ENCODE results near the gene BRMS1L.

The BRMS1L gene

GRCh38 chr14:35783699-35784098 lies 42.4 kb upstream of the BRMS1L start:
- H2AK5ac ChIP-seq (ENCODE audit: low read length): no peak overlapping the region
- no peak overlapping the region for H4K91ac ChIP-seq (ENCODE audit: low read depth, low read length)
- no peaks in the 10 kb centered on the region for H3K9me3 ChIP-seq (ENCODE audit: insufficient read depth, low read depth, low read length)
- H3K23ac ChIP-seq (ENCODE audit: low read length): no peak overlapping the region
- H3K4me3 ChIP-seq (ENCODE audit: low read depth, low read length): no peak overlapping the region
- H2BK5ac ChIP-seq (ENCODE audit: low read depth, low read length, poor library complexity): no peak overlapping the region
- H3K27ac ChIP-seq (ENCODE audit: low read depth, low read length): no peak overlapping the region
- no CpG with 5 or more reads among the region's 1 CpG for WGBS (ENCODE audit: extremely low coverage, insufficient coverage, insufficient read length)
- H3K36me3 ChIP-seq (ENCODE audit: control insufficient read depth in 1 of 2, insufficient read depth in 2 of 2, low read length in 2 of 2): no peaks in the 10 kb centered on the region
- no peak overlapping the region for H3K18ac ChIP-seq (ENCODE audit: low read length)
- no peak overlapping the region for H3K14ac ChIP-seq (ENCODE audit: low read length)
- H2AFZ ChIP-seq (ENCODE audit: insufficient read depth, low read length, poor library complexity): no peak overlapping the region
- no peak overlapping the region for H3K4ac ChIP-seq (ENCODE audit: low read depth, low read length)
- DNase-seq: no peak
- no peaks in the 10 kb centered on the region for H3K4me1 ChIP-seq (ENCODE audit: control insufficient read depth in 1 of 2, insufficient read depth in 2 of 2, low read length in 2 of 2)
- H4K12ac ChIP-seq (ENCODE audit: low read depth, low read length): no peak overlapping the region
- H2BK12ac ChIP-seq (ENCODE audit: low read length): no peak overlapping the region
- H3K27me3 ChIP-seq (ENCODE audit: insufficient read depth, low read length): no peaks in the 10 kb centered on the region
- H3K9ac ChIP-seq (ENCODE audit: low read length): no peak overlapping the region
- H3K79me2 ChIP-seq (ENCODE audit: control insufficient read depth, insufficient read depth, low read length, poor library complexity): no peaks in the 10 kb centered on the region
- H4K8ac ChIP-seq (ENCODE audit: low read depth, low read length): no peak overlapping the region
- H3K79me1 ChIP-seq (ENCODE audit: low read length): no peaks in the 10 kb centered on the region
- no peak overlapping the region for H2BK120ac ChIP-seq (ENCODE audit: insufficient read depth, low read length, poor library complexity)
- no peak overlapping the region for H3K4me2 ChIP-seq (ENCODE audit: low read length)

DNA sequence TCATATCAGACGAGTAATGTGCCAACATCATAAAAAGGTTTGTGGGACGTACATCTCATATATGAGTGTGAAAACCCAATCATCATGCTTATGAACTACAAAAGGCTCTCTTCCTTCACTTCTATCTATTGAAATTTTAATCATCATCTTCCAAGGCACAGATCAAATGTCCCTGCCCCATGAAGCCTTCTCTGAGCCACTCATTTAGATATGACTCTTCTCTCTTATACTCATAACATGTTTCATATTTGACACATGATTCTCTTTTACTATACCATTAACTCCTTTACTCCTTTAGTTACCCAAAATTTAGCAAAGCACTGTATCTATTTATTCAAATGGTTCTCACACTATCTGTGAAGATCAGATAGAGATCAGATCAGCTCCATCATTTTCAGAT lies 39.3 kb upstream of the BRMS1L start:
- no peak overlapping the region for H4K91ac ChIP-seq (ENCODE audit: low read depth, low read length)
- no peak overlapping the region for H3K4ac ChIP-seq (ENCODE audit: low read depth, low read length)
- no peak overlapping the region for H3K27ac ChIP-seq (ENCODE audit: low read depth, low read length)
- no peaks in the 10 kb centered on the region for H3K79me2 ChIP-seq (ENCODE audit: control insufficient read depth, insufficient read depth, low read length, poor library complexity)
- no peak overlapping the region for H2AFZ ChIP-seq (ENCODE audit: insufficient read depth, low read length, poor library complexity)
- no peak overlapping the region for H3K9ac ChIP-seq (ENCODE audit: low read length)
- no peaks in the 10 kb centered on the region for H3K27me3 ChIP-seq (ENCODE audit: insufficient read depth, low read length)
- H2BK5ac ChIP-seq (ENCODE audit: low read depth, low read length, poor library complexity): no peak overlapping the region
- no peak overlapping the region for H2BK12ac ChIP-seq (ENCODE audit: low read length)
- H3K14ac ChIP-seq (ENCODE audit: low read length): no peak overlapping the region
- no peak overlapping the region for H3K4me3 ChIP-seq (ENCODE audit: low read depth, low read length)
- H3K36me3 ChIP-seq (ENCODE audit: control insufficient read depth in 1 of 2, insufficient read depth in 2 of 2, low read length in 2 of 2): no peaks in the 10 kb centered on the region
- H3K79me1 ChIP-seq (ENCODE audit: low read length): no peaks in the 10 kb centered on the region
- H2BK120ac ChIP-seq (ENCODE audit: insufficient read depth, low read length, poor library complexity): no peak overlapping the region
- no peak overlapping the region for H4K8ac ChIP-seq (ENCODE audit: low read depth, low read length)
- H4K12ac ChIP-seq (ENCODE audit: low read depth, low read length): no peak overlapping the region
- H3K9me3 ChIP-seq (ENCODE audit: insufficient read depth, low read depth, low read length): no peaks in the 10 kb centered on the region
- no peak for DNase-seq
- WGBS (ENCODE audit: extremely low coverage, insufficient coverage, insufficient read length): no CpG with 5 or more reads among the region's 2 CpGs
- H3K18ac ChIP-seq (ENCODE audit: low read length): no peak overlapping the region
- no peak overlapping the region for H3K23ac ChIP-seq (ENCODE audit: low read length)
- no peak overlapping the region for H3K4me2 ChIP-seq (ENCODE audit: low read length)
- H2AK5ac ChIP-seq (ENCODE audit: low read length): no peak overlapping the region
- H3K4me1 ChIP-seq (ENCODE audit: control insufficient read depth in 1 of 2, insufficient read depth in 2 of 2, low read length in 2 of 2): no peaks in the 10 kb centered on the region

GRCh38 chr14:35789651-35790050 lies 36.5 kb upstream of the BRMS1L start:
- no CpG with 5 or more reads among the region's 4 CpGs for WGBS (ENCODE audit: extremely low coverage, insufficient coverage, insufficient read length)
- H3K4me1 ChIP-seq (ENCODE audit: control insufficient read depth in 1 of 2, insufficient read depth in 2 of 2, low read length in 2 of 2): no peaks in the 10 kb centered on the region

GRCh38 chr14:35797796-35798195 lies 28.3 kb upstream of the BRMS1L start:
- H3K27ac ChIP-seq (ENCODE audit: low read depth, low read length): no peak overlapping the region
- H3K79me2 ChIP-seq (ENCODE audit: control insufficient read depth, insufficient read depth, low read length, poor library complexity): no peaks in the 10 kb centered on the region
- no peak overlapping the region for H3K23ac ChIP-seq (ENCODE audit: low read length)
- H3K4ac ChIP-seq (ENCODE audit: low read depth, low read length): no peak overlapping the region
- no peak overlapping the region for H3K9ac ChIP-seq (ENCODE audit: low read length)
- no peaks in the 10 kb centered on the region for H3K4me1 ChIP-seq (ENCODE audit: control insufficient read depth in 1 of 2, insufficient read depth in 2 of 2, low read length in 2 of 2)
- H3K18ac ChIP-seq (ENCODE audit: low read length): no peak overlapping the region
- H4K8ac ChIP-seq (ENCODE audit: low read depth, low read length): no peak overlapping the region
- no peaks in the 10 kb centered on the region for H3K79me1 ChIP-seq (ENCODE audit: low read length)
- no peak overlapping the region for H2AFZ ChIP-seq (ENCODE audit: insufficient read depth, low read length, poor library complexity)
- no peak overlapping the region for H3K4me2 ChIP-seq (ENCODE audit: low read length)
- H3K9me3 ChIP-seq (ENCODE audit: insufficient read depth, low read depth, low read length): no peaks in the 10 kb centered on the region
- H2BK12ac ChIP-seq (ENCODE audit: low read length): no peak overlapping the region
- WGBS (ENCODE audit: extremely low coverage, insufficient coverage, insufficient read length): no CpG with 5 or more reads among the region's 6 CpGs
- no peak overlapping the region for H2BK5ac ChIP-seq (ENCODE audit: low read depth, low read length, poor library complexity)
- no peak for DNase-seq
- no peak overlapping the region for H4K12ac ChIP-seq (ENCODE audit: low read depth, low read length)
- H4K91ac ChIP-seq (ENCODE audit: low read depth, low read length): no peak overlapping the region
- no peak overlapping the region for H3K14ac ChIP-seq (ENCODE audit: low read length)
- no peak overlapping the region for H2BK120ac ChIP-seq (ENCODE audit: insufficient read depth, low read length, poor library complexity)
- no peak overlapping the region for H3K4me3 ChIP-seq (ENCODE audit: low read depth, low read length)
- no peaks in the 10 kb centered on the region for H3K36me3 ChIP-seq (ENCODE audit: control insufficient read depth in 1 of 2, insufficient read depth in 2 of 2, low read length in 2 of 2)
- H2AK5ac ChIP-seq (ENCODE audit: low read length): no peak overlapping the region
- H3K27me3 ChIP-seq (ENCODE audit: insufficient read depth, low read length): no peaks in the 10 kb centered on the region

More at GRCh38 chr14:35789651-35790050, 36.5 kb upstream of the BRMS1L start:
- H3K36me3 ChIP-seq (ENCODE audit: control insufficient read depth in 1 of 2, insufficient read depth in 2 of 2, low read length in 2 of 2): no peaks in the 10 kb centered on the region
- H3K4ac ChIP-seq (ENCODE audit: low read depth, low read length): no peak overlapping the region
- H2AFZ ChIP-seq (ENCODE audit: insufficient read depth, low read length, poor library complexity): no peak overlapping the region
- no peak for DNase-seq
- H4K12ac ChIP-seq (ENCODE audit: low read depth, low read length): no peak overlapping the region
- H2AK5ac ChIP-seq (ENCODE audit: low read length): no peak overlapping the region
- no peaks in the 10 kb centered on the region for H3K27me3 ChIP-seq (ENCODE audit: insufficient read depth, low read length)
- H2BK120ac ChIP-seq (ENCODE audit: insufficient read depth, low read length, poor library complexity): no peak overlapping the region
- H2BK5ac ChIP-seq (ENCODE audit: low read depth, low read length, poor library complexity): no peak overlapping the region
- no peak overlapping the region for H3K9ac ChIP-seq (ENCODE audit: low read length)
- H3K14ac ChIP-seq (ENCODE audit: low read length): no peak overlapping the region
- H4K8ac ChIP-seq (ENCODE audit: low read depth, low read length): no peak overlapping the region
- H3K9me3 ChIP-seq (ENCODE audit: insufficient read depth, low read depth, low read length): no peaks in the 10 kb centered on the region
- no peak overlapping the region for H4K91ac ChIP-seq (ENCODE audit: low read depth, low read length)
- no peak overlapping the region for H3K18ac ChIP-seq (ENCODE audit: low read length)
- no peak overlapping the region for H3K27ac ChIP-seq (ENCODE audit: low read depth, low read length)
- H3K4me2 ChIP-seq (ENCODE audit: low read length): no peak overlapping the region
- no peak overlapping the region for H3K4me3 ChIP-seq (ENCODE audit: low read depth, low read length)
- no peaks in the 10 kb centered on the region for H3K79me2 ChIP-seq (ENCODE audit: control insufficient read depth, insufficient read depth, low read length, poor library complexity)
- no peak overlapping the region for H2BK12ac ChIP-seq (ENCODE audit: low read length)
- no peak overlapping the region for H3K23ac ChIP-seq (ENCODE audit: low read length)
- no peaks in the 10 kb centered on the region for H3K79me1 ChIP-seq (ENCODE audit: low read length)
